DLD1 (cell line): ENCODE measurements around the gene F12.

Experiments
- in situ Hi-C: cut with HindIII; loops from 2 replicates; pipeline ENCODE4 v1.10.0; 2017; ENCODE audit warnings: low sequenced_read_pairs

The F12 gene

GRCh38 chr5:177357459-177358351, 51.7 kb downstream of the F12 start, which contains the start of gene RGS14:
TSS of gene RGS14 (plus strand) at chr5:177357924. CDS start at chr5:177358025, 101 bp downstream.
- in situ Hi-C loops: no loop called here

GRCh38 chr5:177357146-177357458, 52.3 kb downstream of the F12 start:
- in situ Hi-C loops: no loop called here

GRCh38 chr5:177356746-177357145, 52.6 kb downstream of the F12 start:
- in situ Hi-C loops: no loop called here

- in situ Hi-C loops: no loop called here
Measured at GRCh38 chr5:177355868-177356168, 53.5 kb downstream of the F12 start.

- in situ Hi-C loops: no loop called here
Measured at GRCh38 chr5:177355162-177355867, 54.0 kb downstream of the F12 start.

- in situ Hi-C loops: no loop called here
Measured at GRCh38 chr5:177354711-177355110, 54.7 kb downstream of the F12 start.

- in situ Hi-C loops: no loop called here
Measured at GRCh38 chr5:177354256-177354655, 55.1 kb downstream of the F12 start.

- in situ Hi-C loops: no loop called here
Measured at GRCh38 chr5:177353093-177353492, 56.3 kb downstream of the F12 start.
